ENCODE results near the gene NTHL1.
"Not testable (repeated sequence)": the region's sequence is repeated elsewhere in the genome, so short reads cannot be mapped to it uniquely, and the experiment has no call there.

The NTHL1 gene

GRCh38 chr16:2016407-2016922, 31.2 kb downstream of the NTHL1 start:
- no peak overlapping the region for H3K27ac Mint-ChIP-seq
- TF ChIP-seq, protein P1, sequence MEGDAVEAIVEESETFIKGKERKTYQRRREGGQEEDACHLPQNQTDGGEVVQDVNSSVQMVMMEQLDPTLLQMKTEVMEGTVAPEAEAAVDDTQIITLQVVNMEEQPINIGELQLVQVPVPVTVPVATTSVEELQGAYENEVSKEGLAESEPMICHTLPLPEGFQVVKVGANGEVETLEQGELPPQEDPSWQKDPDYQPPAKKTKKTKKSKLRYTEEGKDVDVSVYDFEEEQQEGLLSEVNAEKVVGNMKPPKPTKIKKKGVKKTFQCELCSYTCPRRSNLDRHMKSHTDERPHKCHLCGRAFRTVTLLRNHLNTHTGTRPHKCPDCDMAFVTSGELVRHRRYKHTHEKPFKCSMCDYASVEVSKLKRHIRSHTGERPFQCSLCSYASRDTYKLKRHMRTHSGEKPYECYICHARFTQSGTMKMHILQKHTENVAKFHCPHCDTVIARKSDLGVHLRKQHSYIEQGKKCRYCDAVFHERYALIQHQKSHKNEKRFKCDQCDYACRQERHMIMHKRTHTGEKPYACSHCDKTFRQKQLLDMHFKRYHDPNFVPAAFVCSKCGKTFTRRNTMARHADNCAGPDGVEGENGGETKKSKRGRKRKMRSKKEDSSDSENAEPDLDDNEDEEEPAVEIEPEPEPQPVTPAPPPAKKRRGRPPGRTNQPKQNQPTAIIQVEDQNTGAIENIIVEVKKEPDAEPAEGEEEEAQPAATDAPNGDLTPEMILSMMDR (IDR thresholded peaks at IDR 0.05; ENCODE audit: unreplicated experiment in 3 of 3), result peak; percentile 34 to 43 (median 39)
- no peaks in the 10 kb centered on the region for H3K9me3 Mint-ChIP-seq
- no peaks in the 10 kb centered on the region for H3K4me1 Mint-ChIP-seq
- peaks cover 22% of the 10 kb centered on the region for H3K27me3 Mint-ChIP-seq (ENCODE audit: low read depth)
- H3K4me3 Mint-ChIP-seq, result no peak overlapping the region
- H3K36me3 Mint-ChIP-seq (ENCODE audit: low read depth), result no peaks in the 10 kb centered on the region

DNA sequence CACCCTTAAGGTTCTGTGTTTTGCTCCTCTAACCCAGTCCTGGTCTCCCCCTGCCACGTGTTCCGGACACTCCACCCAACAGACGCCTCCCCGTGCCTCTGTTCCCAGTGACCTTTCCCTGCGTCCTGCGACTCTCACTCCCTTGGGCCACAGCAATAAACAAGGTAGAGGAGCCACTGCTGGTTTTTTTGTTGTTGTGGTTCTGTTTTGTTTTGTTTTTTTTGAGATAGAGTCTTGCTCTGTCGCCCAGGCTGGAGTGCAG, 31.8 kb downstream of the NTHL1 start:
- Mint-ChIP-seq H3K27ac (no peak overlapping the region), H3K36me3 (ENCODE audit: low read depth) (no peaks in the 10 kb centered on the region), H3K27me3 (ENCODE audit: low read depth) (peaks cover 18% of the 10 kb centered on the region), H3K9me3 (no peaks in the 10 kb centered on the region), H3K4me3 (no peak overlapping the region), H3K4me1 (no peaks in the 10 kb centered on the region)
- TF ChIP-seq, protein P1 (IDR thresholded peaks at IDR 0.05; ENCODE audit: unreplicated experiment in 3 of 3), result no peak

- no peak overlapping the region for H3K4me3 Mint-ChIP-seq
- H3K9me3 Mint-ChIP-seq, result no peaks in the 10 kb centered on the region
- no peaks in the 10 kb centered on the region for H3K36me3 Mint-ChIP-seq (ENCODE audit: low read depth)
- no peak overlapping the region for H3K27ac Mint-ChIP-seq
- H3K4me1 Mint-ChIP-seq, result peaks cover 2% of the 10 kb centered on the region
- TF ChIP-seq, protein P1 (IDR thresholded peaks at IDR 0.05; ENCODE audit: unreplicated experiment in 3 of 3), result no peak
- H3K27me3 Mint-ChIP-seq (ENCODE audit: low read depth), result peaks cover 13% of the 10 kb centered on the region
Measured at GRCh38 chr16:2015117-2015946, 32.3 kb downstream of the NTHL1 start.

DNA sequence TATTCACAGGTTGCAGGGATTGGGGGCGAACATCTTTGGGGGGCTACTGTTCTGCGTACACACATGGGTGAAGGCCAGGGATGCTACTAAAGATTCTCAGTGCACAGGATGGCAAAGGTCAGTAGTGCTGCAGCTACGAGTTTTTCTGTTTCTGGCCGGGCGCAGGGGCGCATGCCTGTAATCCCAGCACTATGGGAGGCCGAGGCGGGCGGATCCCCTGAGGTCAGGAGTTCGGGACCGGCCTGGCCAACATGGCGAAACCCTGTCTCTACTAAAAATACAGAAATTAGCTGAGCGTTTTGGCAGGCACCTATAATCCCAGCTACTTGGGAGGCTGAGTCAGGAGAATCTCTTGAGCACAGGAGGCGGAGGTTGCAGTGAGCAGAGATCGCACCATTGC, 34.1 kb downstream of the NTHL1 start:
- peaks cover 4% of the 10 kb centered on the region for H3K27me3 Mint-ChIP-seq (ENCODE audit: low read depth)
- peak overlapping the region in 1 of 3 experiments; percentile 29 for H3K4me3 Mint-ChIP-seq
- peak overlapping the region in 1 of 3 experiments; percentile 18 for H3K27ac Mint-ChIP-seq
- TF ChIP-seq, protein P1 (IDR thresholded peaks at IDR 0.05; ENCODE audit: unreplicated experiment in 3 of 3), result no peak
- no peaks in the 10 kb centered on the region for H3K36me3 Mint-ChIP-seq (ENCODE audit: low read depth)
- peaks cover 12% of the 10 kb centered on the region for H3K4me1 Mint-ChIP-seq
- H3K9me3 Mint-ChIP-seq, result no peaks in the 10 kb centered on the region

DNA sequence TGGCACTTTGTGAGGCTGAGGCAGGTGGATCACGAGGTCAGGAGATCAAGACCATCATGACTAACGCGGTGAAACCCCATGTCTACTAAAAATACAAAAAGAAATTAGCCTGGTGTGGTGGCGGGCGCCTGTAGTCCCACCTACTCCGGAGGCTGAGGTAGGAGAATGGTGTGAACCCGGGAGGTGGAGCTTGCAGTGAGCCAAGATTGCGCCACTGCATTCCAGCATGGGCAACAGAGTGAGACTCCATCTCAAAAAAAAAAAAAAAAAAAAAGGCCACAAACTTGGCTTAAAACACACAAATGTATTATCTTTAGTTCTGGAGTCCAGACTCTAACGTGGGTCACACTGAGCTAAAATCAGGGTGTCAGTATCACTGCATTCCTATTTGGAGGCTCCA, 35.9 kb downstream of the NTHL1 start:
- not testable (repeated sequence) for H3K36me3 Mint-ChIP-seq (ENCODE audit: low read depth); H3K27ac Mint-ChIP-seq; H3K27me3 Mint-ChIP-seq (ENCODE audit: low read depth); H3K9me3 Mint-ChIP-seq
- H3K4me3 Mint-ChIP-seq, result peak overlapping the region in 2 of 3 experiments; percentile 8 to 29
- peaks cover 23% of the 10 kb centered on the region for H3K4me1 Mint-ChIP-seq

- TF ChIP-seq, protein P1 (IDR thresholded peaks at IDR 0.05; ENCODE audit: unreplicated experiment in 3 of 3), result no peak
- no peaks in the 10 kb centered on the region for H3K36me3 Mint-ChIP-seq (ENCODE audit: low read depth)
Measured at GRCh38 chr16:2009791-2010510, 37.7 kb downstream of the NTHL1 start, which contains the start of gene ZNF598. Gene ZNF598, minus strand, starts transcription at chr16:2009821.

More at GRCh38 chr16:2009791-2010510, 37.7 kb downstream of the NTHL1 start, which contains the start of gene ZNF598:
- peak within 1 kb of the TSS; percentile 95 to 98 (median 98) for H3K27ac Mint-ChIP-seq
- H3K27me3 Mint-ChIP-seq (ENCODE audit: low read depth), result peaks cover 4% of the 10 kb centered on the region
- H3K9me3 Mint-ChIP-seq, result no peaks in the 10 kb centered on the region
- H3K4me1 Mint-ChIP-seq, result peaks cover 30% of the 10 kb centered on the region
- H3K4me3 Mint-ChIP-seq, result peak within 1 kb of the TSS; percentile 90 to 95 (median 92)

All from nephron (organoid).